SU-DHL-6 (cell line): ENCODE results near the gene OR6B1.

Experiments used
- EZH2phosphoT487 ChIP-seq: fragments of 200-600 bp; sonication (generic), shearing (Covaris generic); conservative IDR thresholded peaks from 2 replicates; pipeline ENCODE4 v1.6.1; 2018; ENCODE audit warnings: mild to moderate bottlenecking, antibody characterized with exemption, low read length, moderate library complexity, mixed read lengths
- TF ChIP-seq, protein P1 (sequence below): fragments of 200-600 bp; sonication (generic); IDR thresholded peaks from one replicate; pipeline ENCODE4 v1.5.1; 2017; ENCODE audit warnings: antibody characterized with exemption, mild to moderate bottlenecking, low read length, moderate library complexity; ENCODE audit not compliant: insufficient read depth, poor library complexity, severe bottlenecking

DNA sequence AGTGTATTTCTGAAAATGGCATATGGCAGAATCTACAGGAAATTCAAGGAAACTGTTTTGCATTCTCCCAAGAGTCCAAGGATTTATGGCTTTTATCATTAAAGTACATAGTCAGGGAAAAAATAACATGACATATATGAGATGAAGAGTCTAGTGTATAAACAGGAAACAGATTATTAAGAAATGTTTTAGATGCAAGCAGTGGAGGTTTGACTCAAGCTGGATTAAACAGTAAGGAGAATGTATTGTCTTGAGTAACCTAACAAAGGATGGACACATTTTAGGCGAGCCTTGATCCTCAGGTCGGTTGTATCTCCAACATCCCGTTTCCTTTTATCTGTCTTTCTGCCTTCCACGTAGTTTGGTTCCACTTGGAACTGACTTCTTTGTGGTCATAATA lies 17.9 kb downstream of the OR6B1 start:
- TF ChIP-seq, protein P1, sequence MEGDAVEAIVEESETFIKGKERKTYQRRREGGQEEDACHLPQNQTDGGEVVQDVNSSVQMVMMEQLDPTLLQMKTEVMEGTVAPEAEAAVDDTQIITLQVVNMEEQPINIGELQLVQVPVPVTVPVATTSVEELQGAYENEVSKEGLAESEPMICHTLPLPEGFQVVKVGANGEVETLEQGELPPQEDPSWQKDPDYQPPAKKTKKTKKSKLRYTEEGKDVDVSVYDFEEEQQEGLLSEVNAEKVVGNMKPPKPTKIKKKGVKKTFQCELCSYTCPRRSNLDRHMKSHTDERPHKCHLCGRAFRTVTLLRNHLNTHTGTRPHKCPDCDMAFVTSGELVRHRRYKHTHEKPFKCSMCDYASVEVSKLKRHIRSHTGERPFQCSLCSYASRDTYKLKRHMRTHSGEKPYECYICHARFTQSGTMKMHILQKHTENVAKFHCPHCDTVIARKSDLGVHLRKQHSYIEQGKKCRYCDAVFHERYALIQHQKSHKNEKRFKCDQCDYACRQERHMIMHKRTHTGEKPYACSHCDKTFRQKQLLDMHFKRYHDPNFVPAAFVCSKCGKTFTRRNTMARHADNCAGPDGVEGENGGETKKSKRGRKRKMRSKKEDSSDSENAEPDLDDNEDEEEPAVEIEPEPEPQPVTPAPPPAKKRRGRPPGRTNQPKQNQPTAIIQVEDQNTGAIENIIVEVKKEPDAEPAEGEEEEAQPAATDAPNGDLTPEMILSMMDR, result no peak
- TF ChIP-seq EZH2phosphoT487, result no peak
